GM23248 (cell line): Measurements from ENCODE around the gene NRG3. TPM values are rescaled to one million over a fixed set of nuclear protein-coding genes. Genes with fewer than 3 reads are reported as not detected.

Experiments
- DNase-seq: peaks from one replicate; pipeline ENCODE4 v3.0.0-alpha.2; 2015
- H2AFZ ChIP-seq: fragments of 200-600 bp; sonication (generic); 2 replicates; pipeline ENCODE4 v1.6.1; 2016; ENCODE audit warnings: antibody characterized with exemption
- H3F3A ChIP-seq: fragments of 200-600 bp; sonication (generic); 2 replicates; pipeline ENCODE4 v1.6.1; 2016; ENCODE audit warnings: mild to moderate bottlenecking, antibody characterized with exemption, mixed run types; ENCODE audit not compliant: insufficient read depth
- H3K27ac ChIP-seq: fragments of 200-600 bp; sonication (generic); 2 replicates; pipeline ENCODE4 v1.5.1; 2016; ENCODE audit warnings: mild to moderate bottlenecking
- H3K27me3 ChIP-seq: fragments of 200-600 bp; sonication (generic); replicated peaks from 2 replicates; pipeline ENCODE4 v1.6.1; 2016; ENCODE audit warnings: mild to moderate bottlenecking; ENCODE audit not compliant: insufficient read depth
- H3K36me3 ChIP-seq: fragments of 200-600 bp; sonication (generic); 2 replicates; pipeline ENCODE4 v1.6.1; 2016; ENCODE audit warnings: low read depth, mild to moderate bottlenecking
- H3K4me1 ChIP-seq: fragments of 200-600 bp; sonication (generic); 2 replicates; pipeline ENCODE4 v1.6.1; 2016; ENCODE audit warnings: mild to moderate bottlenecking; ENCODE audit not compliant: insufficient read depth
- H3K4me2 ChIP-seq: fragments of 200-600 bp; sonication (generic); one replicate; pipeline ENCODE4 v1.6.1; 2016; ENCODE audit warnings: mild to moderate bottlenecking; ENCODE audit not compliant: unreplicated experiment
- H3K4me3 ChIP-seq: fragments of 200-600 bp; sonication (generic); 2 replicates; pipeline ENCODE4 v1.5.1; 2016; ENCODE audit warnings: mild to moderate bottlenecking
- H3K79me2 ChIP-seq: fragments of 200-600 bp; sonication (generic); 2 replicates; pipeline ENCODE4 v1.6.1; 2016; ENCODE audit warnings: mild to moderate bottlenecking; ENCODE audit not compliant: insufficient read depth
- H3K9ac ChIP-seq: fragments of 200-600 bp; sonication (generic); 2 replicates; pipeline ENCODE4 v1.6.1; 2016; ENCODE audit warnings: mild to moderate bottlenecking
- H3K9me2 ChIP-seq: fragments of 200-600 bp; sonication (generic); 2 replicates; pipeline ENCODE4 v1.6.1; 2016; ENCODE audit warnings: mixed run types, mild to moderate bottlenecking, moderate library complexity; ENCODE audit not compliant: insufficient read depth
- H3K9me3 ChIP-seq: fragments of 200-600 bp; sonication (generic); one replicate; pipeline ENCODE4 v1.6.1; 2017; ENCODE audit warnings: low read depth
- H4K20me1 ChIP-seq: fragments of 200-600 bp; sonication (generic); 2 replicates; pipeline ENCODE4 v1.6.0; 2016; ENCODE audit not compliant: insufficient read depth
- EZH2 ChIP-seq: fragments of 200-600 bp; sonication (generic); IDR thresholded peaks from 2 replicates; pipeline ENCODE4 v1.6.1; 2018; ENCODE audit warnings: antibody characterized with exemption, mild to moderate bottlenecking; ENCODE audit not compliant: insufficient read depth, poor library complexity, severe bottlenecking
- EZH2phosphoT487 ChIP-seq: fragments of 200-600 bp; sonication (generic); IDR thresholded peaks from 2 replicates; pipeline ENCODE4 v1.6.1; 2018; ENCODE audit warnings: antibody characterized with exemption, moderate library complexity, mild to moderate bottlenecking, low read depth; ENCODE audit not compliant: insufficient read depth
- WGBS, 2 experiments: methylation state at CpG; one replicate each; pipeline ENCODE4 v1.1.6; 2015 to 2017; ENCODE audit warnings: low lambda C conversion rate in 2 of 2, low coverage in 1 of 2; ENCODE audit errors: missing lambda C conversion rate in 2 of 2; 5-methylcytosine and 5-hydroxymethylcytosine counted together
- in situ Hi-C: fragments of 300-500 bp; cut with MboI; formaldehyde crosslinking; loops from 2 replicates; pipeline ENCODE4 v1.15.0; 2020
- polyA plus RNA-seq: library from polyadenylated mRNA; unstranded; fragments of >200 nt; fragmentation: Nextera tagmentation; extraction: Ambion mirVana; gene quantifications from 2 replicates; pipeline ENCODE4 v1.2.1, GENCODE V29; 2016
- total RNA-seq: library from RNA; depleted of rRNA; stranded (reverse); fragments of >200 nt; shearing (Covaris generic); gene quantifications from 2 replicates; pipeline ENCODE4 v1.2.3, GENCODE V29; 2014

The NRG3 gene
- total and polyA plus RNA-seq, 2 experiments from 2014 or later = not detected

- Histone ChIP-seq H4K20me1 (no peaks in the 10 kb centered on the region), H2AFZ (no peak overlapping the region), H3K4me3 (no peak overlapping the region), H3K4me2 (no peak overlapping the region), H3K9ac (no peak overlapping the region), H3K27ac (no peak overlapping the region), H3K27me3 (no peaks in the 10 kb centered on the region), H3K79me2 (no peaks in the 10 kb centered on the region), H3F3A (no peaks in the 10 kb centered on the region), H3K4me1 (no peaks in the 10 kb centered on the region), H3K9me3 (no peaks in the 10 kb centered on the region), H3K36me3 (no peaks in the 10 kb centered on the region), H3K9me2 (no peaks in the 10 kb centered on the region)
- 10 to 12% methylated on average over 5 of the region's 5 CpGs for WGBS, 2 experiments
- in situ Hi-C loops = no loop called here
- TF ChIP-seq EZH2 (no peak), EZH2phosphoT487 (no peak)
- DNase-seq = no peak
Measured at GRCh38 chr10:82190432-82191260, 315.7 kb downstream of the NRG3 start.

- Histone ChIP-seq H3K9me2 (no peaks in the 10 kb centered on the region), H3F3A (no peaks in the 10 kb centered on the region), H3K4me1 (no peaks in the 10 kb centered on the region), H3K79me2 (no peaks in the 10 kb centered on the region), H3K36me3 (no peaks in the 10 kb centered on the region), H2AFZ (no peak overlapping the region), H3K9ac (no peak overlapping the region), H3K4me3 (no peak overlapping the region), H3K4me2 (no peak overlapping the region), H3K27ac (no peak overlapping the region), H3K27me3 (no peaks in the 10 kb centered on the region), H4K20me1 (no peaks in the 10 kb centered on the region), H3K9me3 (no peaks in the 10 kb centered on the region)
- TF ChIP-seq EZH2phosphoT487 (no peak), EZH2 (no peak)
- in situ Hi-C loops = no loop called here
- 15 to 18% methylated on average over 2 of the region's 2 CpGs for WGBS, 2 experiments
- DNase-seq = no peak
Measured at GRCh38 chr10:82191653-82192052, 316.7 kb downstream of the NRG3 start.

GRCh38 chr10:82192665-82193064 is 317.7 kb downstream of the NRG3 start:
- no peaks in the 10 kb centered on the region for H3K9me2 ChIP-seq
- no peak overlapping the region for H3K4me3 ChIP-seq
- no peaks in the 10 kb centered on the region for H3K27me3 ChIP-seq
- TF ChIP-seq EZH2phosphoT487 (no peak), EZH2 (no peak)
- H3K4me2 ChIP-seq = no peak overlapping the region
- H3K4me1 ChIP-seq = no peaks in the 10 kb centered on the region
- H4K20me1 ChIP-seq = no peaks in the 10 kb centered on the region
- WGBS, 2 experiments = 23 to 27% methylated on average over 2 of the region's 2 CpGs
- no peak overlapping the region for H3K27ac ChIP-seq
- DNase-seq = no peak
- no peaks in the 10 kb centered on the region for H3F3A ChIP-seq
- H3K9me3 ChIP-seq = no peaks in the 10 kb centered on the region
- in situ Hi-C loops = no loop called here
- no peak overlapping the region for H2AFZ ChIP-seq
- no peaks in the 10 kb centered on the region for H3K36me3 ChIP-seq
- H3K79me2 ChIP-seq = no peaks in the 10 kb centered on the region
- H3K9ac ChIP-seq = no peak overlapping the region

GRCh38 chr10:82194419-82194818 is 319.4 kb downstream of the NRG3 start:
- DNase-seq = no peak
- Histone ChIP-seq H3K9me3 (no peaks in the 10 kb centered on the region), H2AFZ (no peak overlapping the region), H3K9ac (no peak overlapping the region), H3K4me1 (no peaks in the 10 kb centered on the region), H3K4me2 (no peak overlapping the region), H3K79me2 (no peaks in the 10 kb centered on the region), H3K27ac (no peak overlapping the region), H3F3A (no peaks in the 10 kb centered on the region), H3K4me3 (no peak overlapping the region), H4K20me1 (no peaks in the 10 kb centered on the region), H3K36me3 (no peaks in the 10 kb centered on the region), H3K9me2 (no peaks in the 10 kb centered on the region), H3K27me3 (no peaks in the 10 kb centered on the region)
- in situ Hi-C loops = no loop called here
- WGBS, 2 experiments = 30 to 41% methylated on average over 7 of the region's 7 CpGs
- TF ChIP-seq EZH2phosphoT487 (no peak), EZH2 (no peak)

GRCh38 chr10:82206831-82207230 is 331.8 kb downstream of the NRG3 start:
- in situ Hi-C loops = no loop called here
- no peaks in the 10 kb centered on the region for H3K27me3 ChIP-seq
- H3K36me3 ChIP-seq = no peaks in the 10 kb centered on the region
- H3K9me2 ChIP-seq = no peaks in the 10 kb centered on the region
- H3K4me3 ChIP-seq = no peak overlapping the region
- 0 to 4% methylated on average over 2 of the region's 2 CpGs for WGBS, 2 experiments
- H2AFZ ChIP-seq = no peak overlapping the region
- H3K4me2 ChIP-seq = no peak overlapping the region
- no peaks in the 10 kb centered on the region for H3K4me1 ChIP-seq
- H3K27ac ChIP-seq = no peak overlapping the region
- H3F3A ChIP-seq = no peaks in the 10 kb centered on the region
- TF ChIP-seq EZH2 = no peak
- TF ChIP-seq EZH2phosphoT487 = no peak
- no peaks in the 10 kb centered on the region for H4K20me1 ChIP-seq
- no peak for DNase-seq
- H3K9me3 ChIP-seq = no peaks in the 10 kb centered on the region
- H3K79me2 ChIP-seq = no peaks in the 10 kb centered on the region
- no peak overlapping the region for H3K9ac ChIP-seq
